Stimulated activated CD4-positive, alpha-beta T cell treated with anti-CD3 and anti-CD28 coated beads, TNF-alpha, amount 100 ng/mL, for 24 hours (primary cell): ENCODE results near the gene UTP11.
"Not testable (repeated sequence)": the region's sequence is repeated elsewhere in the genome, so short reads cannot be mapped to it uniquely, and the experiment has no call there.

Experiments
- DNase-seq, 3 experiments: peaks; one replicate each; pipeline ENCODE4 v3.0.0-alpha.2; 2020; ENCODE audit warnings: low read depth in 3 of 3

The UTP11 gene

GRCh38 chr1:38027201-38028104, 14.9 kb downstream of the UTP11 start:
- DNase-seq, result no peak

GRCh38 chr1:38028105-38028591, 15.6 kb downstream of the UTP11 start:
- DNase-seq, result peak; percentile 65 to 79 (median 69)

GRCh38 chr1:38028671-38029070, 16.1 kb downstream of the UTP11 start:
- no peak for DNase-seq

- DNase-seq, result no peak
Observed at GRCh38 chr1:38029081-38029681, 16.6 kb downstream of the UTP11 start.

- peak; percentile 66 to 80 (median 70) for DNase-seq
Observed at GRCh38 chr1:38029685-38030511, 17.4 kb downstream of the UTP11 start.

- DNase-seq, result no peak
Observed at GRCh38 chr1:38030596-38031512, 18.3 kb downstream of the UTP11 start.

GRCh38 chr1:38031513-38031866, 19.0 kb downstream of the UTP11 start:
- DNase-seq, result no peak

- DNase-seq, result not testable (repeated sequence)
Observed at GRCh38 chr1:38032992-38033391, 20.5 kb downstream of the UTP11 start.

GRCh38 chr1:38034871-38035270, 22.3 kb downstream of the UTP11 start:
- no peak for DNase-seq

GRCh38 chr1:38037221-38037939, 24.8 kb downstream of the UTP11 start:
- DNase-seq, result no peak

- no peak for DNase-seq
Observed at GRCh38 chr1:38038861-38039260, 26.3 kb downstream of the UTP11 start.

- no peak for DNase-seq
Observed at GRCh38 chr1:38039331-38040088, 27.0 kb downstream of the UTP11 start.

GRCh38 chr1:38041936-38042834, 29.7 kb downstream of the UTP11 start:
- no peak for DNase-seq

- DNase-seq, result no peak
Observed at GRCh38 chr1:38043036-38043747, 30.7 kb downstream of the UTP11 start.

GRCh38 chr1:38044221-38045215, 32.0 kb downstream of the UTP11 start:
- DNase-seq, result no peak

- DNase-seq, result no peak
Observed at GRCh38 chr1:38045401-38046332, 33.1 kb downstream of the UTP11 start.
